HUES48 (cell line): ENCODE measurements around the gene ZMIZ2.
"Not testable (repeated sequence)": the region's sequence is repeated elsewhere in the genome, so short reads cannot be mapped to it uniquely, and the experiment has no call there.

Source experiments
- H3K27ac ChIP-seq: one replicate; pipeline ENCODE4 v1.7.0; 2013; ENCODE audit warnings: low read depth, low read length, inconsistent platforms
- H3K27me3 ChIP-seq: 2 replicates; pipeline ENCODE4 v1.6.1; 2013; ENCODE audit warnings: mild to moderate bottlenecking, low read length; ENCODE audit not compliant: control insufficient read depth, insufficient read depth
- H3K36me3 ChIP-seq: 2 replicates; pipeline ENCODE4 v1.6.1; 2013; ENCODE audit warnings: low read length; ENCODE audit not compliant: control insufficient read depth, insufficient read depth
- H3K4me1 ChIP-seq: 2 replicates; pipeline ENCODE4 v1.6.1; 2013; ENCODE audit warnings: mild to moderate bottlenecking, low read length; ENCODE audit not compliant: control insufficient read depth, insufficient read depth
- H3K4me3 ChIP-seq: 2 replicates; pipeline ENCODE4 v1.5.1; 2013; ENCODE audit warnings: mild to moderate bottlenecking, low read depth, low read length
- H3K9ac ChIP-seq: 2 replicates; pipeline ENCODE4 v1.6.1; 2013; ENCODE audit warnings: mild to moderate bottlenecking, low read depth, low read length, moderate library complexity
- H3K9me3 ChIP-seq: 2 replicates; pipeline ENCODE4 v1.6.1; 2013; ENCODE audit warnings: low read length; ENCODE audit not compliant: control insufficient read depth, insufficient read depth

Gene ZMIZ2

DNA sequence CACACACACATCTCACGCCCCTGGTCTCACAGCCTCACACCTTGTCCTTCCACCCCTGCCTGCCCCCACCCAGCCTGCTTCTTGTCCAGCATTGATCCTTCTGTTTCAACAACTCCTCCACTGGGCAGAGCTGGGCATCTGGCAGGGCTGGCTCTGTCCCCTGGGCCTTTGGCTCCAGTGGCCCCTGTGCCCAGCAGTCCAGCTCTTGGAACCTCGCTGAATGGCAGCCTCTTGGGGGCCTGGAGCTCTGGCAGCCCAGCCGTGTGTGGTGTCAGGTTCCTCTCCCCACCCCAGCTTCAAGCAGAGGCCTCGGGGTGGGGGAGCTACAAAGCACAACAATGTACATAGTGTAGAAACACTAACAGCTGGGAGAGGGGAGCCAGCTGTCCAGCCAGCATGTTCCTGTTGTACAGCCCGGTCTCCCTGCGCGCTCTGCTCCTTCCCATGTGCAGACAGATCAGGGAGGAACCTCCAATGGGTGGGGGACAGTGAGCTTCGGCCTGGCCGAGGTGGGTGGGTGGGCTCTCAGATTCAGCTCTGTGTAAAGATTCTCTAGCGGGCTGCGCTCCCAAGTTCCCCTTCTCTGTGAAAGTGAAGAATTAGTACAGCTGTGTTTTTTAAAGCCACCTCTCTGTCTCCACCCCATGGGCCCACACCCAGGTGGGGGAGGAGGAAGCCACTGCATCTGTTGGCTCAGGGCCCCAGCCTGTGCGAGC is 19.4 kb downstream of the ZMIZ2 start:
- H3K36me3 ChIP-seq: peaks cover 51% of the 10 kb centered on the region

DNA sequence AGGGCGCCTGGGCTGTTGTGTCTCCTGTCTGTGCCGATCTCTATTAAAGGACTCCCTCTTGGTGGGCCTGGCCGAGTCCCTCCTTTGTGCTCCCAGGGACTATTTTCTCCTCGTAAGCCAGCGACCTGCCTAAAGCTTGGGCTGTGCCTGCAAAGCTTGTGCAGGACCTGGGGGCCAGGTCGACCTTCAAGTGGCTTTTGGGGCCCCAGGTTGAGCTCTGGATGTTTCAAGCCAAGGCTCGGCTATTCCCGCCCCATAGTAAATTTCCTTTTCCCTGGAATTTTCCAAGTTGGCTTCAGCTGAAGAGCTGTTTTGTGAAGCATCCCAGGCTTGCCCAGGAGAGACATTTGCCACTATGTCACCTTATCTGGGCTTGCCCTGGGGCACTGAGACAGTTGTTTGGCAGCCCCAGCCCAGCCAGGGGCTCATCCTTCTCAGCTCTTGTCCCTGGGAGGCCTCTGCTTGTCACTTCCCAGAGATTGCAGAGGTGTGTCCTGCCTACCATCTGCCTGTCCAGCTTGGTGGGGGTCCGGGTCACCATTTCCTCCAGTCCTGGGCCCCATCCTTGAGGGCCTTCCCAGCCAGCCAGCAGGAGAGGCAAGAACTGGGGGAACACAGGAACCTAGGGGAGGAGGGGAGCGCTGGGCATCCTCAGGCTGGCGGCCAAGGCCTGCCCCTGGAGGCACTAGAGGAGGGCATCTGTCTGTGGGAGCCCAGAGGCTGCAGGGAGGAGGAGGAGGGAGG is 20.2 kb downstream of the ZMIZ2 start:
- H3K4me3 ChIP-seq: no peak overlapping the region
- H3K27ac ChIP-seq: no peak overlapping the region
- H3K4me1 ChIP-seq: no peaks in the 10 kb centered on the region
- H3K27me3 ChIP-seq: no peaks in the 10 kb centered on the region
- no peaks in the 10 kb centered on the region for H3K9me3 ChIP-seq
- peaks cover 44% of the 10 kb centered on the region for H3K36me3 ChIP-seq
- H3K9ac ChIP-seq: no peak overlapping the region

More for the DNA sequence above, 19.4 kb downstream of the ZMIZ2 start:
- H3K27ac ChIP-seq: no peak overlapping the region
- no peaks in the 10 kb centered on the region for H3K9me3 ChIP-seq
- no peaks in the 10 kb centered on the region for H3K27me3 ChIP-seq
- no peak overlapping the region for H3K9ac ChIP-seq
- no peaks in the 10 kb centered on the region for H3K4me1 ChIP-seq
- no peak overlapping the region for H3K4me3 ChIP-seq

DNA sequence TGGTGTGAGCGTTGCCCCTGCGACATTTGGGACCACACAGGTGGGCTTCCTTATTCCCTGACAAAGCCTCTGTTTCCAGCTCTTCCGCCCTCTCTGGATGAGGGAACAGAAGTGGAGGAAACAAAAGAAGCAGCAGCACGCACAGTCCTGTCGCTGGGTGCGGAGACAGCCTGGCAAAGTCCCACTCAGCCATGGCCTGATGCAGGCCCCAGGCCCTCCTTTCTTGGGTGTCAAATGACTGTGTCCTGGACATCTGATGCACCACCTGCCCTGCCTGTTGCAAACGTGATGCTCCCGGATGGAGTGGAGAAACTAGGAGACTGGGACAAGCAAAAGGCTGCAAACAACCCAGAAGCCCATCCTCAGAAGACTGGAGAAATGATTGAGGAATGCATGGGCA is 20.7 kb downstream of the ZMIZ2 start:
- H3K4me3 ChIP-seq: no peak overlapping the region
- H3K27ac ChIP-seq: no peak overlapping the region
- H3K36me3 ChIP-seq: peaks cover 38% of the 10 kb centered on the region
- no peak overlapping the region for H3K9ac ChIP-seq
- no peaks in the 10 kb centered on the region for H3K27me3 ChIP-seq
- no peaks in the 10 kb centered on the region for H3K4me1 ChIP-seq
- H3K9me3 ChIP-seq: no peaks in the 10 kb centered on the region

DNA sequence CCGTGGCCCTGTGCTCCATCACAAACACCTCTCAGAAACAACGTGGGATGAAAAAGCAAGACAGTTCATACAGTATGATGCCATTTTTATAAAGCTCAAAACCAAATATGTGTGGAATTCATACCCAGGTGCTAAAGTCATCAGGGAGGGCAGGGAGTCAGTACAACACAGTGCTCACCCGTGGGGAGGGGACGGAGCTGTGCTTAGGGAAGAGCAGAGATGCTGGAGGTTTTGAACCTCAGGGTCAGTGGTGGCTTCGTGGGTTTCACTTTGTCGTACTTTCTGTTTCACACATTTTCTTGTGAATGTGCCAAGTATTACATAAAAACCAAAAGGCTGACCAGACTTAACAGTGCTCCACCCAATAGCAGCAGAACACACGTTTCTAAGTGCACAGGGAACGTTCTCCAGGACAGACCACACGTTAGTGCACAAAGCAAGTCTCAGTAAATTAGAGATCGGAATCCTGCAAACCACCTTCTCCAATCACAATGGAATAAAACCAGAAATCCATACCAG is 21.2 kb downstream of the ZMIZ2 start:
- Histone ChIP-seq H3K4me1 (no peaks in the 10 kb centered on the region), H3K36me3 (peaks cover 33% of the 10 kb centered on the region), H3K9ac (no peak overlapping the region), H3K4me3 (no peak overlapping the region), H3K27ac (no peak overlapping the region), H3K27me3 (no peaks in the 10 kb centered on the region), H3K9me3 (no peaks in the 10 kb centered on the region)

DNA sequence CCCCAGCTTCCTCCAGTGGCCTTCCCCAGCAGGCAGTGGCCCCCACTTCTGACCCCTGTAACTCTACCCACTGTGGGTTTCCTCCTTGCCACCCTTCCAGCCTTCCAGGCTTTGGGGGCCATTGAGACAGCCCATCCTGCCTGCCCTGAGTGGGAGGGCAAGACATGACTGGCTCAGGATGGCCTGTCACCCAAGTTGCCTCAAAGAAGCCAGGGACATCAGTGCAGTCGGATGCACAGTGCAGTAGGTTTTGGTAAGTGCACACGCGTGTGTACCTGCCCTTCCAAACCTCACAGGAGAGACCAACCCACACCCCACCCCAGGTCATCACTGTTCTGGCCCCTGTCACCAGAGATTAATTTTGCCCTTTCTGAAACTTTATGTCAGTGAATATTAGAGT is 22.7 kb downstream of the ZMIZ2 start:
- Histone ChIP-seq H3K27me3 (no peaks in the 10 kb centered on the region), H3K9ac (no peak overlapping the region), H3K36me3 (peaks cover 18% of the 10 kb centered on the region), H3K4me3 (no peak overlapping the region), H3K9me3 (no peaks in the 10 kb centered on the region), H3K27ac (no peak overlapping the region), H3K4me1 (no peaks in the 10 kb centered on the region)

DNA sequence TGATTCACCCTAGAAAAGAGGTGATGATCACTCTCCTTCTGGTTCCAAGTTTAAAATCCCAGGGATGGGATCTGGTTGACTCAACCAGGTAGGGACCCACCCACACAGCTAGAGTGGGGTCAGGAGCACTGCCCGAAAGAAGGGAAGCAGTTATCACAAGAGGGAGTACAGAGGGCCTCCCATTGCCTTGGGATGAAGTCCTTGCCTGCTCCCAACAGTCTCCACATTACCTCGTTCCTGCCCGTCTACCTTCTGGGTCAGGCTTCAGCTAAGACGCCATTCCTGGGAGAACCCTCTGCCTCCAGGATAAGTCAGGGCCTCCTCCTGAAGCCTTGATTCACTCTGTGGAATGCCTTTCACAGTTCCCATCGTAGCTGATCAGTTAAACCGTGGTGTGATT is 23.8 kb downstream of the ZMIZ2 start:
- no peak overlapping the region for H3K9ac ChIP-seq
- no peaks in the 10 kb centered on the region for H3K27me3 ChIP-seq
- peaks cover 7% of the 10 kb centered on the region for H3K36me3 ChIP-seq
- H3K4me1 ChIP-seq: no peaks in the 10 kb centered on the region
- H3K27ac ChIP-seq: no peak overlapping the region
- H3K9me3 ChIP-seq: no peaks in the 10 kb centered on the region
- no peak overlapping the region for H3K4me3 ChIP-seq

DNA sequence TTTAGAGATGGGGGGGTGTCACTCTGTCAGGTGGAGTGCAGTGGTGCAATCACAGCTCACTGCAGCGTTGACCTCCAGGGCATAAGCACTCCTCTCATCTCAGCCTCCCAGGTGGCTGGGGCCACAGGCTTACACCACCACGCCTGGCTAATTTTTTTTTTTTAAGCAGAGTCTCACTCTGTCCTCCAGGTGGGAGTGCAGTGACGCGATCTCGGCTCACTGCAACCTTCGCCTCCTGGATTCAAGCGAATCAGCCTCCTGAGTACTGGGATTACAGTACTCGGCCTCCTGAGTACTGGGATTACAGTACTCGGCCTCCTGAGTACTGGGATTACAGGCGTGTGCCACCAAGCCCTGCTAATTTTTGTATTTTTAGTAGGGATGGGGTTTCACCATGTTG is 24.2 kb downstream of the ZMIZ2 start:
- Histone ChIP-seq H3K4me1 (no peaks in the 10 kb centered on the region), H3K4me3 (no peak overlapping the region), H3K9me3 (no peaks in the 10 kb centered on the region), H3K27ac (no peak overlapping the region), H3K27me3 (no peaks in the 10 kb centered on the region), H3K36me3 (peaks cover 3% of the 10 kb centered on the region; the same call in 1 of the 2 replicates), H3K9ac (no peak overlapping the region)

DNA sequence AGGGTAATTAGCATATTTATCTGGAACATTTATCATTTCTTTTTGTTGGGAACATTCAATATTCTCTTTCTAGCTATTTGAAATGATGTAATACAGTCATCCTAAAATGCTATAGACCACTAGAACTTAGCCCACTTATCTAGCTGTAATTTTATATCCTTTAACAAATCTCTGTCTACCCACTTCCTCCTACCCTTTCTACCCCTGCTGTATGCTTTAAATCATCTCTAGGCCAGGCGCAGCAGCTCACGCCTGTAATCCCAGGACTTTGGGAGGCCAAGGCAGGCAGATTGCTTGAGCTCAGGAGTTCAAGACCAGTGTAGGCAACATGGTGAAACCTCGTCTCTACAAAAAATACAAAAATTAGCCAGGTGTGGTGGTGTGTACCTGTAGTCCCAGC is 25.8 kb downstream of the ZMIZ2 start:
- H3K9me3 ChIP-seq, H3K27ac ChIP-seq, H3K4me1 ChIP-seq, H3K27me3 ChIP-seq, H3K9ac ChIP-seq, H3K36me3 ChIP-seq, H3K4me3 ChIP-seq: not testable (repeated sequence)

DNA sequence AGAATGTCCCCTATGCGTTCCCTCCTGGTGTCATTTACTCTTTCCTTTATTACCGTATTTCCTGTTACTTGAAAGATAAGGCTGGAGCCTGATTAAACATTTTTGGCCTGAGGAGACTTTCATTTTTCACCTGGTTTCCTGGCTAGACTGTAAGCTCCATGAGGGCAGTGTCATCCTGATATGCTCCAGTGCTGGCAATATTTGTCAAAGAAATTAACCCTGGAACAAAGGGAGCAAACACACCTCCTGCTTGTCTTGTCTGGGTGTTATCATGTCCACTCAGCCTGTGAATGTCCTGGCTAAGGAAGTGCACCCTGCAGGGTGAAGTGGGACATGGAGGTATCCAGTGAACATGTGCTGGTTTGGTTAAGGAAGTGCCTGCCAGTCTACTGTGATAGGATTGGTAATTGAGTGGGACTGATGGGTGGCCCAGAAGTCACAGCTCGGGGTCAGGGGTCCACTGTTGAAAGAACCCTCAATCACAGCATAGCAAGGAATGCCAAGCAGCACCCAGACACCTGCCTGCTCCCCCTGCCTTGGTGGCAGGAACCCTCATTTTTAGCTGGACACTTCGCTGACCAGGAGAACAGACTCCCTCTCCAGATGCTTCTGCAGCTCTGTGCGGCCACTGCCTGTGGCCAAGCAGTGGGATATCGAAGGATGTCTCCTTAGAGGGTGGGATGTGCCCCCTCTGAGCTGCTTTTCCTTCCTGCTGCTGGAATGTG is 26.9 kb downstream of the ZMIZ2 start:
- Histone ChIP-seq H3K4me3 (no peak overlapping the region), H3K9ac (no peak overlapping the region), H3K4me1 (no peaks in the 10 kb centered on the region), H3K9me3 (no peaks in the 10 kb centered on the region), H3K27me3 (no peaks in the 10 kb centered on the region), H3K36me3 (no peaks in the 10 kb centered on the region), H3K27ac (no peak overlapping the region)

DNA sequence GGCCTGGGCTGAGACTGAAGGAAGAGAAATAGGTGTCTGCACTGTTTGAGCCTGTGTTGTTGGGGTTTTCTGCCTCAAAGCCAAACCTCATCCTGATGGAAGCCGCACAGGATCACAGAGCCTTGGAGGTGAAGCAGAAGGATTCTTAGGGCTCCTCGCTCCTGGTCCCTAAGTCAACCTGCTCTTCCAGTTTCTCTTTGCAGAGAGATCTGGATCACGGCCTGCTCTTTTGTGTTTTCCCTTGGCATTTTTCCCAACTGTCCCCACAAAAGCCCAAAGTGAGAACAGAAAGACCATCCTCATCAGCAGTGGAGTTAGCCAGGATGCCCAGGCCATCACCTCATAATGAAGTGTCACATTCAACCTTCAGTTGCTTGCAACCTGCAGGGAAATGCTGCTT is 27.6 kb downstream of the ZMIZ2 start:
- Histone ChIP-seq H3K27ac (no peak overlapping the region), H3K4me1 (no peaks in the 10 kb centered on the region), H3K4me3 (no peak overlapping the region), H3K36me3 (no peaks in the 10 kb centered on the region), H3K27me3 (no peaks in the 10 kb centered on the region), H3K9ac (no peak overlapping the region), H3K9me3 (no peaks in the 10 kb centered on the region)

DNA sequence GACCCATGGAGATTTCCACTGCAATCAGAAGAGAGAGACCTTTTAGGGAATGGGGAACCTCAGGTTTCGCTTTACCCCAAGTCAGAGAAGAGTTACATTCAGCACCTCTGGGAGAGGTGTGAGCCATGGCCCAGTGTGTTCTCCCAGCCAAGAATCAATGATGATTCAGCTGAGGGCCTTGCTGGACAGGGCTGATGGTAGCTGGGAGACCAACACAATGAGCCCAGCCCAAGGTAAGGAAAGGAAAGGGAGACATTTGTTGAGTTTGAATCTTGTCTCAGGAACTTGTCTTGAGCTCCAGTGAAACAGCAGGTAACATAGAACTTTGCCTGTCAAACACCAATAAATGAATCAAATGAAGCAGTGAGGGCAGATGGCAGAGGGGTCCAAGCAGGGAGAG is 33.8 kb downstream of the ZMIZ2 start:
- no peaks in the 10 kb centered on the region for H3K4me1 ChIP-seq
- no peaks in the 10 kb centered on the region for H3K36me3 ChIP-seq

More for the DNA sequence above, 33.8 kb downstream of the ZMIZ2 start:
- no peak overlapping the region for H3K4me3 ChIP-seq
- H3K9ac ChIP-seq: no peak overlapping the region
- no peaks in the 10 kb centered on the region for H3K27me3 ChIP-seq
- no peak overlapping the region for H3K27ac ChIP-seq
- H3K9me3 ChIP-seq: no peaks in the 10 kb centered on the region
